ENCODE results near the gene ELOVL5. TPM values are rescaled to one million over a fixed set of nuclear protein-coding genes. Genes with fewer than 3 reads are reported as not detected.

The ELOVL5 gene
- total RNA-seq, 1 donor from 2014 or later: 133 TPM

- peaks cover 67% of the 10 kb centered on the region for H3K4me1 Mint-ChIP-seq (ENCODE audit: low read depth)
- peaks cover 50% of the 10 kb centered on the region for H3K36me3 Mint-ChIP-seq (ENCODE audit: low read depth)
- intact Hi-C loops (cut with micrococcal nuclease): loop anchor here (1.0 to 2.0 kb wide), 5 partner anchors 9 to 28 kb away; no protein-coding TSS in a partner anchor
- no peaks in the 10 kb centered on the region for H3K9me3 Mint-ChIP-seq
- no peaks in the 10 kb centered on the region for H3K27me3 Mint-ChIP-seq (ENCODE audit: low read depth)
- DNase-seq (ENCODE audit: low spot score): peak; percentile 61
- peak overlapping the region; percentile 96 for H3K27ac Mint-ChIP-seq
- peak overlapping the region; percentile 76 for H3K4me3 Mint-ChIP-seq (ENCODE audit: low read depth)
These were observed 13.3 kb downstream of the ELOVL5 start for GRCh38 chr6:53335224-53335994.

- no peaks in the 10 kb centered on the region for H3K27me3 Mint-ChIP-seq (ENCODE audit: low read depth)
- H3K27ac Mint-ChIP-seq: peak overlapping the region; percentile 77
- H3K4me1 Mint-ChIP-seq (ENCODE audit: low read depth): peaks cover 58% of the 10 kb centered on the region
- no peaks in the 10 kb centered on the region for H3K9me3 Mint-ChIP-seq
- DNase-seq (ENCODE audit: low spot score): no peak
- intact Hi-C loops (cut with micrococcal nuclease): loop anchor here (2.0 kb wide), 1 partner anchor 19 kb away; no protein-coding TSS in a partner anchor
- H3K4me3 Mint-ChIP-seq (ENCODE audit: low read depth): peak overlapping the region; percentile 45
- peaks cover 49% of the 10 kb centered on the region for H3K36me3 Mint-ChIP-seq (ENCODE audit: low read depth)
These were observed 15.0 kb downstream of the ELOVL5 start for GRCh38 chr6:53333439-53334408.

DNA sequence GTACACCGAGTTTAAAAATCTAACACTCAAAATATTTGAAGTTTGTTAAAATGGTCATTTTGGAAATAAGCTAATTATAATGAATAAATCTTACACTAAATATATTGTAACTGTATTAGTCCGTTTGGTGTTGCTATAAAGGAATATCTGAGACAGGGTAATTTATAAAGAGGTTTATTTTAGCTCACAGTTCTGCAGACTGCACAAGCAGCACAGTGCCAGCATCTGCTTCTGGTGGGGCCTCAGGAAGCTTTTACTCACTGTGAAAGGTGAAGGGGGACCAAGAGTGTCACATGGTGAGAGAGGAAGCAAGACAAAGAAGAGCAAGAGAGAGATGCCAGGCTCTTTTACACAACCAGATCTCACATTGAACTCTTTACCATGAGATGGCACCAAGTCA lies 17.1 kb downstream of the ELOVL5 start:
- H3K27ac Mint-ChIP-seq: no peak overlapping the region
- intact Hi-C loops (cut with micrococcal nuclease): no loop called here
- no peaks in the 10 kb centered on the region for H3K27me3 Mint-ChIP-seq (ENCODE audit: low read depth)
- H3K36me3 Mint-ChIP-seq (ENCODE audit: low read depth): peaks cover 46% of the 10 kb centered on the region
- no peak for DNase-seq (ENCODE audit: low spot score)
- H3K4me3 Mint-ChIP-seq (ENCODE audit: low read depth): no peak overlapping the region
- H3K4me1 Mint-ChIP-seq (ENCODE audit: low read depth): peaks cover 54% of the 10 kb centered on the region
- no peaks in the 10 kb centered on the region for H3K9me3 Mint-ChIP-seq

GRCh38 chr6:53330137-53330536 lies 18.6 kb downstream of the ELOVL5 start:
- H3K27me3 Mint-ChIP-seq (ENCODE audit: low read depth): no peaks in the 10 kb centered on the region
- intact Hi-C loops (cut with micrococcal nuclease): no loop called here
- H3K4me1 Mint-ChIP-seq (ENCODE audit: low read depth): peaks cover 56% of the 10 kb centered on the region
- DNase-seq (ENCODE audit: low spot score): no peak
- H3K27ac Mint-ChIP-seq: no peak overlapping the region
- no peaks in the 10 kb centered on the region for H3K9me3 Mint-ChIP-seq
- peaks cover 43% of the 10 kb centered on the region for H3K36me3 Mint-ChIP-seq (ENCODE audit: low read depth)
- H3K4me3 Mint-ChIP-seq (ENCODE audit: low read depth): no peak overlapping the region

DNA sequence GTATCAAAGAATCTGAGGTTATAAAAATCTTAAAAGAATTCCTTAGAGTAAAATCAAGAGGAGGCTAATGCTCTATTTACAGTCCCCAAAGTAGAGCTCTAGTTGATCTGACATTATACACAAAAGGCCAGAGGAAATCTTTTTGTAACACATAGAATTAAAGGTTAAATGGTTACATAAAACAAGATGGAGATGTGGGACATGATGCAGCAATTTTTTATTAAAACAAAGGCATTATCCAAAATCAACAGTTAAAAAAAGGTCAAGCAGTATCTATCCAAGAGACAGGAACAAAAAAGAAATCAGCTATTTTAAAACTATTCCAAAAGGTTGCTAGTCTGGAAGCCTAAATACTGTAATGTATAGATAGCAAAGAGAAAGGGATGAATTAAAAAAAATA lies 20.4 kb downstream of the ELOVL5 start:
- intact Hi-C loops (cut with micrococcal nuclease): no loop called here
- Mint-ChIP-seq H3K4me1 (ENCODE audit: low read depth) (peaks cover 46% of the 10 kb centered on the region), H3K4me3 (ENCODE audit: low read depth) (no peak overlapping the region), H3K9me3 (no peaks in the 10 kb centered on the region), H3K27me3 (ENCODE audit: low read depth) (no peaks in the 10 kb centered on the region), H3K27ac (no peak overlapping the region), H3K36me3 (ENCODE audit: low read depth) (peaks cover 44% of the 10 kb centered on the region)
- DNase-seq (ENCODE audit: low spot score): no peak

GRCh38 chr6:53327017-53327395 lies 21.7 kb downstream of the ELOVL5 start:
- Mint-ChIP-seq H3K4me3 (ENCODE audit: low read depth) (no peak overlapping the region), H3K36me3 (ENCODE audit: low read depth) (peaks cover 36% of the 10 kb centered on the region), H3K27ac (peak overlapping the region; percentile 48), H3K9me3 (no peaks in the 10 kb centered on the region), H3K4me1 (ENCODE audit: low read depth) (peaks cover 47% of the 10 kb centered on the region), H3K27me3 (ENCODE audit: low read depth) (no peaks in the 10 kb centered on the region)
- intact Hi-C loops (cut with micrococcal nuclease): no loop called here
- no peak for DNase-seq (ENCODE audit: low spot score)

DNA sequence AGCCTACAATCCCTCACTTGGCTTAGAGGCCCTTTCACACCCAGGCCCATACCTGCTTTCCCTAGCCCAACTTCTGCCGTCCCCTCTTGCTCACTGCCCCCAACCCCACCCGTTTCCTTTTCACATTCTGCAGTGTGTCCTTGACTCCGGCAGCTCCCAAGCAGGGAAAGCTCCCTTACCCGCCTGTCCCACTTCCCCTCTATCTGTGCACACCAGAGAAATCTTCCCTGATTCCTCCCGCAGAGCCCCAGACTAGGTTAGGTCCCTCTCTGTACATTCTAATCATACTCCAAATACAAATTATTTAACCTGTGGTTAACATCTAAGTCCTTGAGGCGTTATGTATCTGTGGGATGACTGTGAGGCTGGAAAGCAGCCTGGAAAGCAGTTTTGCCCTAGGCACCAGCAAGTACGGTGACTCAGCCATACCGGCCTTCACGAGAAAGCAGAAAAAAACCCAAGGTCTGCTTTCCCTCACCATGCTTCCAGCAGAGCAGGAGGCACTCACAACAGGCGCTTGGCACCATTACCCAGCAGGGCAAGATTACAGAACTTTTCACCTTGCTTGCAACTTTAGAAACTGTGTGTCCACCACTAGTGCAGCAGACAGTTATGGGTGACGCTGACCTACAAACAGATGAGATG lies 22.3 kb downstream of the ELOVL5 start:
- H3K4me3 Mint-ChIP-seq (ENCODE audit: low read depth): no peak overlapping the region
- H3K27ac Mint-ChIP-seq: no peak overlapping the region
- peaks cover 47% of the 10 kb centered on the region for H3K4me1 Mint-ChIP-seq (ENCODE audit: low read depth)
- H3K27me3 Mint-ChIP-seq (ENCODE audit: low read depth): no peaks in the 10 kb centered on the region
- no peaks in the 10 kb centered on the region for H3K9me3 Mint-ChIP-seq
- H3K36me3 Mint-ChIP-seq (ENCODE audit: low read depth): peaks cover 32% of the 10 kb centered on the region
- intact Hi-C loops (cut with micrococcal nuclease): loop anchor here (1.0 kb wide), 1 partner anchor 9 kb away; no protein-coding TSS in a partner anchor
- no peak for DNase-seq (ENCODE audit: low spot score)

GRCh38 chr6:53325785-53326184 lies 23.0 kb downstream of the ELOVL5 start:
- no peaks in the 10 kb centered on the region for H3K9me3 Mint-ChIP-seq
- no peak for DNase-seq (ENCODE audit: low spot score)
- H3K27me3 Mint-ChIP-seq (ENCODE audit: low read depth): no peaks in the 10 kb centered on the region
- peaks cover 28% of the 10 kb centered on the region for H3K36me3 Mint-ChIP-seq (ENCODE audit: low read depth)
- H3K27ac Mint-ChIP-seq: no peak overlapping the region
- H3K4me1 Mint-ChIP-seq (ENCODE audit: low read depth): peaks cover 47% of the 10 kb centered on the region
- no peak overlapping the region for H3K4me3 Mint-ChIP-seq (ENCODE audit: low read depth)
- intact Hi-C loops (cut with micrococcal nuclease): loop anchor here (1.0 kb wide), 1 partner anchor 10 kb away; no protein-coding TSS in a partner anchor

GRCh38 chr6:53322188-53323029 lies 26.3 kb downstream of the ELOVL5 start:
- DNase-seq (ENCODE audit: low spot score): no peak
- Mint-ChIP-seq H3K4me3 (ENCODE audit: low read depth) (no peak overlapping the region), H3K9me3 (no peaks in the 10 kb centered on the region), H3K27me3 (ENCODE audit: low read depth) (no peaks in the 10 kb centered on the region), H3K4me1 (ENCODE audit: low read depth) (peaks cover 39% of the 10 kb centered on the region), H3K36me3 (ENCODE audit: low read depth) (peaks cover 29% of the 10 kb centered on the region), H3K27ac (no peak overlapping the region)
- intact Hi-C loops (cut with micrococcal nuclease): loop anchor here (1.0 kb wide), 1 partner anchor 7 kb away; no protein-coding TSS in a partner anchor

GRCh38 chr6:53321701-53322100 lies 27.0 kb downstream of the ELOVL5 start:
- no peak overlapping the region for H3K4me3 Mint-ChIP-seq (ENCODE audit: low read depth)
- no peak overlapping the region for H3K27ac Mint-ChIP-seq
- no peak for DNase-seq (ENCODE audit: low spot score)
- no peaks in the 10 kb centered on the region for H3K27me3 Mint-ChIP-seq (ENCODE audit: low read depth)
- no peaks in the 10 kb centered on the region for H3K9me3 Mint-ChIP-seq
- peaks cover 25% of the 10 kb centered on the region for H3K36me3 Mint-ChIP-seq (ENCODE audit: low read depth)
- intact Hi-C loops (cut with micrococcal nuclease): no loop called here
- peaks cover 38% of the 10 kb centered on the region for H3K4me1 Mint-ChIP-seq (ENCODE audit: low read depth)

DNA sequence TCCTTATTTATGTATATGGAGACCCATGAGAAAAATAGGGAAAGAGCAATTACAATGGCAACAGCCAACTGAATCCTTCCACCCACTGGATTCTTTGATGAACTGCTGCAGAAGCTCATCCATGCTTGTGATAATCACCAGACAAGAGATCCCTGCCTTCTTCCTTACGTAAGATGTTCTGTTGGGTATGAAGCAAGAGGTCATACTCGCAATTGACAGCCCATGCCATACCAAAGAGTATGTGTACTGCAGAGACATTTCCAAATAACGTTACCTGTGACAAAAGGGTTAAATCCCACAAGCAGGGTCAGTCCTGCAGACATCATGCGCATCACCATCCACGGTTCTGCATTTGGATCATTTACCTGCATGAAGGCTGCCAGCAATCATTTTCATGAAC lies 27.8 kb downstream of the ELOVL5 start:
- Mint-ChIP-seq H3K27me3 (ENCODE audit: low read depth) (no peaks in the 10 kb centered on the region), H3K4me1 (ENCODE audit: low read depth) (peaks cover 37% of the 10 kb centered on the region), H3K9me3 (no peaks in the 10 kb centered on the region), H3K27ac (no peak overlapping the region), H3K36me3 (ENCODE audit: low read depth) (peaks cover 25% of the 10 kb centered on the region), H3K4me3 (ENCODE audit: low read depth) (no peak overlapping the region)
- intact Hi-C loops (cut with micrococcal nuclease): no loop called here
- DNase-seq (ENCODE audit: low spot score): no peak

DNA sequence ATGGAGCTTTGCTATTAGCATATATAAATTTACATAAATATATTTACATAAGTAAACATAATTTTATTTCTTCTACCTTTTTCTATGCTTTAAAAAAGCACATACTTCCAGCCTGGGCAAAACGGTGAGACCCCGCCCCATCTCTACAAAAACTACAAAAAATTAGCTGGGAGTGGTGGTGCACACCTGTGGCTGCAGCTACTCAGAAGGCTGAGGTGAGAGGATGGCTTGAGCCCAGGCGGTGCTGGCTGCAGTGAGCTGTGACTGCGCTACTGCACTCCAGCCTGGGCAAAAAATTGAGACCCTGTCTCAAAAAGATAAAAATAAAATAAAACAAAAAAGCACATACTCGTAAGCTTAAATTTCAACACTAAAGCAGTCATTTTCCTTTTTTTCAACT lies 30.3 kb downstream of the ELOVL5 start:
- intact Hi-C loops (cut with micrococcal nuclease): no loop called here

More for the DNA sequence above, 30.3 kb downstream of the ELOVL5 start:
- Mint-ChIP-seq H3K4me1 (ENCODE audit: low read depth) (peaks cover 51% of the 10 kb centered on the region), H3K4me3 (ENCODE audit: low read depth) (no peak overlapping the region), H3K36me3 (ENCODE audit: low read depth) (peaks cover 27% of the 10 kb centered on the region), H3K27me3 (ENCODE audit: low read depth) (no peaks in the 10 kb centered on the region), H3K27ac (no peak overlapping the region), H3K9me3 (no peaks in the 10 kb centered on the region)
- DNase-seq (ENCODE audit: low spot score): no peak
